ENCODE measurements around the gene IFNLR1. TPM values are rescaled to one million over a fixed set of nuclear protein-coding genes. Genes with fewer than 3 reads are reported as not detected.

IFNLR1 gene
- total RNA-seq, 1 experiment from 2014 or later = 9.6 TPM

DNA sequence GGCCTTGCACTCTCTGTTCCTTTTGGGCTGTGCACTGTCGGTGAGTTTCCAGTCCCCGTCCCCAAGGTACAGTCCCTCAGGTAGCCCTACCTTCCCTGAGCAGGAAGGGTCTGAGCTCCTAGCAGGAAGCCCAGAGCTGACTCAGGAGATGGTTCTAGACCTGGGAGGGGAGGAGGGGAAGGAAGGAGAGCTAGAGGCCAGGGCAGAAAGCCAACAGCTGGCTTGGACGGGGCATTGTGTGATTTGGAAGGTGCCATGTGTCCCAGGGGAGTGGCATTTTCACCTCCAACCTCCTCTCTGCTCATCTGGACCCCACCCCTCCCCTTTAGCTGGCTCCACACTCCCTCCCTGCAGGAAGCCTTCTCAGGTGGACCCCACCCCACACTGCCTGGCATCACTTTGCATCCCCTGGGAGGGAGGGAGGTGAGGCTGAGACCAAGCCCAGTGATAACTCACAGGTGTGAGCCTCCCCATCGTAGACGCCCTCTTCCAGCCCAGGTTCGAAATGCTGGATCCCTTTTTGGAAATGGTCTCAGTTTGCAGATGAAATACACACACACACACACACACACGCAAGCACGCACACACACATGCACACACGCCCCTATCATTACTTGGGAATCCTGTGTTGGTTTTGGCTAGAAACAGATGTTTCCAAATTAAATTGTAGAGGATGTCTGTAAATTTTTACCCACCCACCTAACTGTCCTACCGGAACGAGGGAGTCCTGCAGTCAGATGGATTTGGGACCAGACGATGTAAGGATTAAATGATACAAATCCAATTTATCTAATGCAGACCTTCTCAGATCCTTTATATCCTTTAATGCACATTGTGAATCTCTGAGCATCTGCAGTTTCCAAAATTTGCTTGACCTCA lies 19.7 kb upstream of the IFNLR1 start:
- H3K79me1 ChIP-seq (ENCODE audit: insufficient read depth, low read depth, low read length, poor library complexity, severe bottlenecking) = no peaks in the 10 kb centered on the region
- Mint-ChIP-seq H3K27ac (peak overlapping the region in 1 of 3 experiments; percentile 59; a peak in 1 of 7 replicates), H3K4me3 (no peak overlapping the region), H3K27me3 (ENCODE audit: low read depth) (no peaks in the 10 kb centered on the region), H3K9me3 (peaks cover 0 to 2% of the 10 kb centered on the region in 2 experiments; a peak in 1 of 5 replicates), H3K36me3 (ENCODE audit: insufficient read depth in 1 of 3, low read depth in 3 of 3) (no peaks in the 10 kb centered on the region), H3K4me1 (peaks cover 10 to 30% of the 10 kb centered on the region in 2 experiments)
- no peaks in the 10 kb centered on the region for H3K23me2 ChIP-seq (ENCODE audit: insufficient read length, low read depth, low read length, poor library complexity, severe bottlenecking)
- H3K4me2 ChIP-seq (ENCODE audit: insufficient read depth, insufficient read length, low read length) = no peak overlapping the region
- H3K23ac ChIP-seq (ENCODE audit: insufficient read length, low read depth, low read length) = no peak overlapping the region
- no peak for DNase-seq
- no peak overlapping the region for H3K27ac ChIP-seq (ENCODE audit: insufficient read length, low read depth, low read length)
- no peak overlapping the region for H2BK5ac ChIP-seq (ENCODE audit: insufficient read length, low read length)
- TF ChIP-seq, protein P1, sequence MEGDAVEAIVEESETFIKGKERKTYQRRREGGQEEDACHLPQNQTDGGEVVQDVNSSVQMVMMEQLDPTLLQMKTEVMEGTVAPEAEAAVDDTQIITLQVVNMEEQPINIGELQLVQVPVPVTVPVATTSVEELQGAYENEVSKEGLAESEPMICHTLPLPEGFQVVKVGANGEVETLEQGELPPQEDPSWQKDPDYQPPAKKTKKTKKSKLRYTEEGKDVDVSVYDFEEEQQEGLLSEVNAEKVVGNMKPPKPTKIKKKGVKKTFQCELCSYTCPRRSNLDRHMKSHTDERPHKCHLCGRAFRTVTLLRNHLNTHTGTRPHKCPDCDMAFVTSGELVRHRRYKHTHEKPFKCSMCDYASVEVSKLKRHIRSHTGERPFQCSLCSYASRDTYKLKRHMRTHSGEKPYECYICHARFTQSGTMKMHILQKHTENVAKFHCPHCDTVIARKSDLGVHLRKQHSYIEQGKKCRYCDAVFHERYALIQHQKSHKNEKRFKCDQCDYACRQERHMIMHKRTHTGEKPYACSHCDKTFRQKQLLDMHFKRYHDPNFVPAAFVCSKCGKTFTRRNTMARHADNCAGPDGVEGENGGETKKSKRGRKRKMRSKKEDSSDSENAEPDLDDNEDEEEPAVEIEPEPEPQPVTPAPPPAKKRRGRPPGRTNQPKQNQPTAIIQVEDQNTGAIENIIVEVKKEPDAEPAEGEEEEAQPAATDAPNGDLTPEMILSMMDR (conservative IDR thresholded peaks at IDR 0.05) = no peak
- no peak overlapping the region for H3K56ac ChIP-seq (ENCODE audit: insufficient read length, low read depth, low read length)
- no CpG with 5 or more reads among the region's 12 CpGs for WGBS (ENCODE audit: extremely low coverage, insufficient read length, low lambda C conversion rate)
- H3K9ac ChIP-seq (ENCODE audit: extremely low read depth, insufficient read length, low read length) = no peak overlapping the region
- H3K27me3 ChIP-seq (ENCODE audit: insufficient read depth, low read length) = no peaks in the 10 kb centered on the region
- H2AK5ac ChIP-seq (ENCODE audit: insufficient read length, low read length) = no peak overlapping the region
- H3K4me1 ChIP-seq (ENCODE audit: insufficient read depth, low read length) = no peaks in the 10 kb centered on the region; the same call in 1 of the 2 replicates
- H4K5ac ChIP-seq (ENCODE audit: insufficient read length, low read depth, low read length) = no peak overlapping the region
- H3K9me3 ChIP-seq (ENCODE audit: control insufficient read depth, low read depth, low read length) = no peaks in the 10 kb centered on the region
- H3K79me2 ChIP-seq (ENCODE audit: insufficient read depth, low read length) = no peaks in the 10 kb centered on the region
- no peak overlapping the region for H2BK12ac ChIP-seq (ENCODE audit: insufficient read length, low read depth, low read length)
- no peak overlapping the region for H3K4ac ChIP-seq (ENCODE audit: low read depth, low read length)
- no peak overlapping the region for H2BK15ac ChIP-seq (ENCODE audit: low read depth, low read length)
- no peak overlapping the region for H3K18ac ChIP-seq (ENCODE audit: insufficient read length, low read depth, low read length)
- H4K91ac ChIP-seq (ENCODE audit: insufficient read length, low read depth, low read length) = no peak overlapping the region
- no peak overlapping the region for H4K8ac ChIP-seq (replicated peaks; ENCODE audit: insufficient read length, low read depth, low read length)
- H2AFZ ChIP-seq (ENCODE audit: low read length) = no peak overlapping the region
- H3T11ph ChIP-seq (ENCODE audit: low read length) = no peak overlapping the region
- H3K14ac ChIP-seq (ENCODE audit: insufficient read depth, low read length) = no peak overlapping the region; the same call in 1 of the 2 replicates
- H2BK120ac ChIP-seq (ENCODE audit: low read depth, low read length, poor library complexity, severe bottlenecking) = no peak overlapping the region
- no peaks in the 10 kb centered on the region for H4K20me1 ChIP-seq (ENCODE audit: control insufficient read depth, insufficient read depth, insufficient read length)
- H2BK20ac ChIP-seq (ENCODE audit: low read depth, low read length, poor library complexity, severe bottlenecking) = no peak overlapping the region

Data from H9 (cell line).